Thoracic aorta endothelial cell (primary cell): Measurements from ENCODE around the gene MSH3. TPM values are rescaled to one million over a fixed set of nuclear protein-coding genes. Genes with fewer than 3 reads are reported as not detected.

Experiments used
- small RNA-seq: library from RNA; depleted of rRNA; stranded (forward); fragments of <200 nt; gene quantifications from one replicate; pipeline ENCODE3, GENCODE V24; 2012
- total RNA-seq: library from RNA; depleted of rRNA; stranded (reverse); fragments of >200 nt; gene quantifications from 2 replicates; pipeline ENCODE4 v1.2.3, GENCODE V29; 2012

MSH3 gene
- total RNA-seq: 13.4 and 22.3 TPM in 2 replicates

GRCh38 chr5:80654391-80655230, at the start of gene MSH3, which contains the start of gene DHFR:
TSS of gene MSH3 (plus strand) at chr5:80654652. CDS start at chr5:80654728, 76 bp downstream.
TSS of gene DHFR (minus strand) at chr5:80654983. CDS start at chr5:80654489, 494 bp downstream.

Small RNA genes lying within 50 kb of the gene (small RNA-seq; reads per million reads assigned to genes)
- gene MTRNR2L2: 0.42 reads per million

Other genes starting within 250 kb of the MSH3 start
- 45.3 and 49.5 TPM in 2 replicates for gene ZFYVE16, start 246.6 kb upstream of the MSH3 start, total RNA-seq
- gene FAM151B, start 166.6 kb upstream of the MSH3 start, total RNA-seq: 2.9 and 3.4 TPM in 2 replicates
- gene ANKRD34B, start 84.4 kb upstream of the MSH3 start, total RNA-seq: not detected in 2 replicates
- 57.7 and 89.8 TPM in 2 replicates for gene DHFR, start 331 bp downstream of the MSH3 start, total RNA-seq